Measurements from ENCODE around the gene DPYSL4.

DNA sequence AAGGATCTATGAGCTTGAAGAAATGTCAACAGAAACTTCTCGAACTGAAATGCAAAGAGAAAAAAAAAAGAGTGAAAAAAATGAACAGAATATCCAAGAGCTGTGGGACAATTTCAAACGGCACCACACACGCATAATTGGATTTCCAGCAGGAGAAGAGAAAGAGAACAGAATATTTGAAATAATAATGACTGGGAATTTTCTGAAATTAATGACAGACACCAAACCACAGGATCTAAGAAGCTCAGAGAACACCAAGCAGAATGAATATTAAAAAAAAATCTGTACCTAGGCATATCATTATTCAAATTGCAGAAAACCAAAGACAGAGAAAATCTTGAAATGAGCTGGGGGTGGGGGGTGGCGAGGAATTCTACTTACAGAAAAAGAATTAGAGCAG lies 27.2 kb downstream of the DPYSL4 start:
- TF ChIP-seq, protein P1, sequence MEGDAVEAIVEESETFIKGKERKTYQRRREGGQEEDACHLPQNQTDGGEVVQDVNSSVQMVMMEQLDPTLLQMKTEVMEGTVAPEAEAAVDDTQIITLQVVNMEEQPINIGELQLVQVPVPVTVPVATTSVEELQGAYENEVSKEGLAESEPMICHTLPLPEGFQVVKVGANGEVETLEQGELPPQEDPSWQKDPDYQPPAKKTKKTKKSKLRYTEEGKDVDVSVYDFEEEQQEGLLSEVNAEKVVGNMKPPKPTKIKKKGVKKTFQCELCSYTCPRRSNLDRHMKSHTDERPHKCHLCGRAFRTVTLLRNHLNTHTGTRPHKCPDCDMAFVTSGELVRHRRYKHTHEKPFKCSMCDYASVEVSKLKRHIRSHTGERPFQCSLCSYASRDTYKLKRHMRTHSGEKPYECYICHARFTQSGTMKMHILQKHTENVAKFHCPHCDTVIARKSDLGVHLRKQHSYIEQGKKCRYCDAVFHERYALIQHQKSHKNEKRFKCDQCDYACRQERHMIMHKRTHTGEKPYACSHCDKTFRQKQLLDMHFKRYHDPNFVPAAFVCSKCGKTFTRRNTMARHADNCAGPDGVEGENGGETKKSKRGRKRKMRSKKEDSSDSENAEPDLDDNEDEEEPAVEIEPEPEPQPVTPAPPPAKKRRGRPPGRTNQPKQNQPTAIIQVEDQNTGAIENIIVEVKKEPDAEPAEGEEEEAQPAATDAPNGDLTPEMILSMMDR (IDR thresholded peaks at IDR 0.05), result no peak
- TF ChIP-seq POLR2A (IDR thresholded peaks at IDR 0.05), result no peak
